Dermis blood vessel endothelial cell (primary cell): ENCODE results near the gene PRDX4. TPM values are rescaled to one million over a fixed set of nuclear protein-coding genes. Genes with fewer than 3 reads are reported as not detected.
"Not testable (repeated sequence)": the region's sequence is repeated elsewhere in the genome, so short reads cannot be mapped to it uniquely, and the experiment has no call there.

Experiments
- DNase-seq: peaks from one replicate; pipeline ENCODE4 v3.0.0; 2010
- total RNA-seq: library from RNA; depleted of rRNA; stranded (reverse); fragments of >200 nt; gene quantifications from 2 replicates; pipeline ENCODE4 v1.2.3, GENCODE V29; 2014

The PRDX4 gene
- total RNA-seq, 1 donor from 2014 or later = 222 TPM

- DNase-seq = not testable (repeated sequence)
Measured at GRCh38 chrX:23676486-23676885, 9.2 kb downstream of the PRDX4 start.

GRCh38 chrX:23692166-23692565, 24.9 kb downstream of the PRDX4 start:
- no peak for DNase-seq

DNA sequence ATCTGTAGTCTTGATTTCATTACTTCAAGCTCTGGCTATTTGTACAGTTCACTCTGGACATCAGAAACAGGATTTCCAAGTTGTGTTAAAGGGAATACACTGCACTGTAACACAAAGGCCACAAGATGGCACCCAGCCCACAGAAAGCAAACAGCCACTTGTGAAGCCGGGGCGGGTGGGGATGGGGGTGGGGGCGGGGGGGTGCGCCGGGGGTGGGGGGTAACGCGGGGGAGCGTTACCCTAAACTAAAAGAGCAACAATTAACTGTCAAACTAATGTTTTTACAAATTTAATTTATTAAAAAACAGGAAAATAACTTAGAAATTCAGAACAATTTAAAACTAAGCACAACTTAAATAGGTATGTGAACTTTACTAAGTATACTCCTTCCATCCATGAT, 27.3 kb downstream of the PRDX4 start:
- DNase-seq = peak; percentile 73

DNA sequence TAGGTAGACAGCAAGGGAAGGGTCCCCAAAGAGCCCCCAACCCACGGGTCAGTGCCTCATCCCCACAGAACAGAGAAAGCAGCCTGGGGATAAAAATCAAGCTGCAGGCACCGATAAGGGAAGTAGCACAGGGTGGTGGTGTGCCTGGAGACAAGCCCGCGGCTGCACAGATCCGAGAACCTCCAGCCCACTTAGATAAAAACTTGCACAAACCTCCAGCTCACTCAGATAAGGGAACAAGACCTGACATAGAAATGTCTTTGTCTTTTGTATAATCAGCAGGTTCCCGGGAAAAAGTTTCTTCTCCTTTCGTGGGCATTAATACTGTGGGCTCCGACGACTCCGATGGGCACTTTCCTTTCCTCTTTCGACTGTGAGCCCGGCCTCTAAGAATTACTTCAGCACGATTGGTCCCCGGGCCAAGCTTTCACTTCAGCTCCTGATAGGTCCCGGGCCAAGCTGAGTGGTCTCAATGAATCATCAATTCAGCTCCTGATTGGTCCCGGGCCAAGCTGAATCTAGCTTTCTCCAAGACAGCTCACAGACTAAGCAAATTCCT, 32.4 kb downstream of the PRDX4 start:
- DNase-seq = no peak

GRCh38 chrX:23704673-23705206, 37.4 kb downstream of the PRDX4 start:
- no peak for DNase-seq

DNA sequence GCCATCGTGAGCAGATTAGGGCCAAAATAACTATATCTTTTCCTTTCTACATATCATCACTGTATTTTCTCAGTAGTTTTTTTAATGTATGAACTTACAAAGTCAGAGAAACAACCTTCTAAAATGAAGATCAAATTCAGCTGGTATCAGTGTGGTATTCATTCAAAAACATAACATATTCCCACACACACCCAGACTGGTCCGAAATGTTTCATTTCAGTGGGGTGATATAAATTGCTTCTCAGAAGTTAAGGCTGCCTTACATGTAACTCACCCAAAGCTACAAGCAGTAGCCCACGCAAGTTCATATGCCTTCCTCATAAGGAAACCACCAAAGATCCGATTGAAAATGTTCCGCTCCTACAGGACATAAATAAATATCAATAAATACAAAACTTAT, 37.9 kb downstream of the PRDX4 start:
- no peak for DNase-seq

- DNase-seq = no peak
Measured at GRCh38 chrX:23720117-23720677, 52.9 kb downstream of the PRDX4 start.

DNA sequence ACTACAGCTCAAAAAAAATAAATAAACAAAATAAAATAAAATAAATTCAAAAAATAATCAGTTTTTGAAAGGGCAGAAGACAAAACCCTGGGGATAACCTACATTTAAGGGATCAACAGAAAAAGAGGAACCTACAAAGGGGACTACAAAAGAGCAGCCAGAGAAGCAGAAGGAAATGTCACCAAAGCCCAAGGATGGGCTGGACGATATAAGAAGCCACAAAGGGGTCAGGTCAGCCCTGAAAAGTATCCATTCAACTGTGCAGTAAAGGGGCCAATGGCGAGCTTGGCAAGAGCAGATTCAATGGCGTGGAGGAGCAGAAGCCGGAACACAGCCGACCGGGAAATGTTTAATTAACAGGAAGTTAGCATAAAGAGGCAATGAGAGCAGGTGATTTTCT, 58.9 kb downstream of the PRDX4 start:
- DNase-seq = no peak

GRCh38 chrX:23727206-23727605, 59.9 kb downstream of the PRDX4 start:
- DNase-seq = no peak

DNA sequence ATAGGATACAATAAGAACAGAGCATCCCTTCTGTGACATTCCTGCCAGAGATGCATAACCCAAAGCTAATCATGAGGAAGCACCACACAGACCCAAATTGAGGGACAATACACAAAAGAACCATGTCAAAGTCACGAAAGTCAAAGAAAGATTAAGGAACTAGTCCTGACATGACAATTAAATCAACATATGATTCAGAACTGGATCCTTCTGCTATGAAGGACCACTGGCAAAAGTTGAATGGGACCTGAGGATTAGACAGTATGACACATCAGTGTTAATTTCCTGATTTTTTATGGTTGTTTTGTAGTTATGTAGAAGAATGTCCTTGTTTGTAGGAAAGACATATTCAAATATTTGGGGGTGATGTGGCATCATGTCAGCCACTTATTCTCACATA, 61.9 kb downstream of the PRDX4 start:
- peak; percentile 27 for DNase-seq

DNA sequence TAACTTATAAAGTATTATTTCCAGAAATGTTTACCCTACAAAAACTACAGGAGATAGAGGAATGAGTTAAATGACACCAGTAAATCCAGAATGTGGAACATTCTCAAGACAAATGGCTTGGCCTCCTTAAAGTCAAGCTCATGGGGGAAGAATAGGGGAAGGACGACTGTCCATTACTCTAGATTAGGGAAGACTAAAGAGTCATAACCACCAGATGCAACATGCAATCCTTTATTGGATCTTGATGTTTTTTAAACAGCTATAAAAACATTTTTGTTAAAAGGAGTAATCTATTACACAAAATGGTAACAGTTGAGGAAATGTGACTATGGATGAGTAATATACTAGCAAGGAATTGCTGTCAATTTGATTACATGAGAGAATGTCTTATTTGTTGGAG, 64.7 kb downstream of the PRDX4 start:
- no peak for DNase-seq

GRCh38 chrX:23732704-23733103, 65.4 kb downstream of the PRDX4 start:
- no peak for DNase-seq

Other genes starting within 250 kb of the PRDX4 start
- 86.1 and 87.3 TPM in 2 replicates for gene ACOT9, start 75.8 kb downstream of the PRDX4 start, total RNA-seq
- gene SAT1, start 115.7 kb downstream of the PRDX4 start, total RNA-seq = 305 and 422 TPM in 2 replicates
- gene APOO, start 240.4 kb downstream of the PRDX4 start, total RNA-seq = 5.6 and 10.9 TPM in 2 replicates
- 0.05 TPM in 1 of 2 replicates, not detected in the other for gene CXorf58, start 240.5 kb downstream of the PRDX4 start, total RNA-seq